Gastrocnemius medialis (tissue), 4 donors: ENCODE results near the gene KIR2DL3.

Source experiments
- POLR2A ChIP-seq, 2 donors: fragments of 450-650 bp; IDR thresholded peaks; one replicate each; pipeline ENCODE4 v1.6.1; 2017; ENCODE audit warnings: antibody characterized with exemption in 2 of 2, mild to moderate bottlenecking in 2 of 2, moderate library complexity in 2 of 2
- TF ChIP-seq, protein P1 (sequence below), 5 experiments: fragments of 450-650 bp in 3 of 5; fragments of 200-600 bp in 2 of 5; sonication (generic) in 2 of 5; IDR thresholded peaks in 4 of 5; conservative IDR thresholded peaks in 1 of 5; 1 replicate in 4 of 5; 2 replicates in 1 of 5; pipeline ENCODE4 v1.5.1; 2016 to 2019; ENCODE audit warnings: antibody characterized with exemption in 5 of 5, mild to moderate bottlenecking in 3 of 5, moderate library complexity in 3 of 5

DNA sequence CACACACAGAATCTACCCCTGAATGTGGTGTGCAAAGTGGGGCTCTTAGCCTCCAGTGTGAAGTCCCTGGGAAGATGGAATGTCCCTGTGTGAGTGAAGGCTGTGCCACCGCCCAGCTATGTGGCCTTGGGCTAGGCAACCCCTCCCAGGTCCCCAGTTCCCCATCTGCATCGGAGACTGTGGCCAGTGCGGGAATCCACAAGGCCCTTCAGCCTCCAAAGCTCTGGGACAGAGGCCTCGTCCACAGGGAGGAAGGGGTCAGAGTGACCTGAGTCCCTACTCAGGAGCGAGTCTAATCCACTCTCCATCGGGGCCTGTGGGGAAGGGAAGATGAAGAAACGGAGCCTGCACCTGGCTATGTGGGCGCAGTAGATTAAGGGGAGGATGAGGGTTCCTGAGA lies 33.4 kb upstream of the KIR2DL3 start:
- TF ChIP-seq, protein P1, sequence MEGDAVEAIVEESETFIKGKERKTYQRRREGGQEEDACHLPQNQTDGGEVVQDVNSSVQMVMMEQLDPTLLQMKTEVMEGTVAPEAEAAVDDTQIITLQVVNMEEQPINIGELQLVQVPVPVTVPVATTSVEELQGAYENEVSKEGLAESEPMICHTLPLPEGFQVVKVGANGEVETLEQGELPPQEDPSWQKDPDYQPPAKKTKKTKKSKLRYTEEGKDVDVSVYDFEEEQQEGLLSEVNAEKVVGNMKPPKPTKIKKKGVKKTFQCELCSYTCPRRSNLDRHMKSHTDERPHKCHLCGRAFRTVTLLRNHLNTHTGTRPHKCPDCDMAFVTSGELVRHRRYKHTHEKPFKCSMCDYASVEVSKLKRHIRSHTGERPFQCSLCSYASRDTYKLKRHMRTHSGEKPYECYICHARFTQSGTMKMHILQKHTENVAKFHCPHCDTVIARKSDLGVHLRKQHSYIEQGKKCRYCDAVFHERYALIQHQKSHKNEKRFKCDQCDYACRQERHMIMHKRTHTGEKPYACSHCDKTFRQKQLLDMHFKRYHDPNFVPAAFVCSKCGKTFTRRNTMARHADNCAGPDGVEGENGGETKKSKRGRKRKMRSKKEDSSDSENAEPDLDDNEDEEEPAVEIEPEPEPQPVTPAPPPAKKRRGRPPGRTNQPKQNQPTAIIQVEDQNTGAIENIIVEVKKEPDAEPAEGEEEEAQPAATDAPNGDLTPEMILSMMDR (IDR thresholded peaks at IDR 0.05 in 4 of 5, conservative IDR thresholded peaks at IDR 0.05 in 1 of 5): no peak
- TF ChIP-seq POLR2A (IDR thresholded peaks at IDR 0.05): no peak
